ENCODE results near the gene RALGAPA2.

Gene RALGAPA2

GRCh38 chr20:20680991-20681508 is 31.4 kb downstream of the RALGAPA2 start:
- TF ChIP-seq, protein P1, sequence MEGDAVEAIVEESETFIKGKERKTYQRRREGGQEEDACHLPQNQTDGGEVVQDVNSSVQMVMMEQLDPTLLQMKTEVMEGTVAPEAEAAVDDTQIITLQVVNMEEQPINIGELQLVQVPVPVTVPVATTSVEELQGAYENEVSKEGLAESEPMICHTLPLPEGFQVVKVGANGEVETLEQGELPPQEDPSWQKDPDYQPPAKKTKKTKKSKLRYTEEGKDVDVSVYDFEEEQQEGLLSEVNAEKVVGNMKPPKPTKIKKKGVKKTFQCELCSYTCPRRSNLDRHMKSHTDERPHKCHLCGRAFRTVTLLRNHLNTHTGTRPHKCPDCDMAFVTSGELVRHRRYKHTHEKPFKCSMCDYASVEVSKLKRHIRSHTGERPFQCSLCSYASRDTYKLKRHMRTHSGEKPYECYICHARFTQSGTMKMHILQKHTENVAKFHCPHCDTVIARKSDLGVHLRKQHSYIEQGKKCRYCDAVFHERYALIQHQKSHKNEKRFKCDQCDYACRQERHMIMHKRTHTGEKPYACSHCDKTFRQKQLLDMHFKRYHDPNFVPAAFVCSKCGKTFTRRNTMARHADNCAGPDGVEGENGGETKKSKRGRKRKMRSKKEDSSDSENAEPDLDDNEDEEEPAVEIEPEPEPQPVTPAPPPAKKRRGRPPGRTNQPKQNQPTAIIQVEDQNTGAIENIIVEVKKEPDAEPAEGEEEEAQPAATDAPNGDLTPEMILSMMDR (IDR thresholded peaks at IDR 0.05), result no peak

DNA sequence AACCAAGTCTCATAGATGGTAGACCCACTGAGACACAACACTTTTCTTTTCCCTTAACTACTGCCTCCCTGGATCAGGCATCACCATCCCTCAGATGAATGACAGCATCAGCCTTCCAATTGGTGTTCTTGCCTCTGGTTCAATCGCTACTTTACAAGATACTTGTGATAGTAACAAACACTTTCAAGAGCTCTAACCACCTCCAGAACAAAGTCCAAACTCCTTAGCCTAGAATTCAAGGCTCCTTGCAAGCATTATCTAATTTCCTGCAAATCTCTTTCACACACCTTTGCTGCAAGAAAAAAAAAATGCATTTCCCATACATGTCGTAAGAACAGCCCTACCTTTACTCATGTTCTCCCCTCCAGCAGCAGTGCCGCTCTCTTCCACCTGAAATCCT is 33.1 kb downstream of the RALGAPA2 start:
- TF ChIP-seq, protein P1 (IDR thresholded peaks at IDR 0.05), result no peak

GRCh38 chr20:20677186-20677585 is 35.3 kb downstream of the RALGAPA2 start:
- TF ChIP-seq, protein P1 (IDR thresholded peaks at IDR 0.05), result no peak

DNA sequence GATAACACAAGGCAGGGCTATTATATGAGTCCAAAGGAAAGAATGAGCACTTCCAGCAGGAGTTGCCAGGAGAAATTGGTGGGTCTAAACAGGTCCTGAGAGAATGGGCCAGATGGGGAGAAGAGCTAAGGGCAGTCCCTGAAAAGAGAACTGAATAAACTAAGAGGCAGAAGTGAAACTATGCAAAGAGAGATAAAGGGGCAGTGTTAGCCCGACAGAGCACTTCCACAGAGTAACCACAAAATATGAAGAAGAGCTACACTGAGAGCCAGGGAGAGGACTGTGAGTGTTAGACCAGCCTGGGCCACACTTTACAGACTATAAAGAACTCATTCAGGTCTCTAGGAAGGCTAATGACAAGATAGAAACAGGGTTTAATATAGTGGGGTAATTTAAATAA is 43.8 kb downstream of the RALGAPA2 start:
- TF ChIP-seq, protein P1 (IDR thresholded peaks at IDR 0.05), result no peak

DNA sequence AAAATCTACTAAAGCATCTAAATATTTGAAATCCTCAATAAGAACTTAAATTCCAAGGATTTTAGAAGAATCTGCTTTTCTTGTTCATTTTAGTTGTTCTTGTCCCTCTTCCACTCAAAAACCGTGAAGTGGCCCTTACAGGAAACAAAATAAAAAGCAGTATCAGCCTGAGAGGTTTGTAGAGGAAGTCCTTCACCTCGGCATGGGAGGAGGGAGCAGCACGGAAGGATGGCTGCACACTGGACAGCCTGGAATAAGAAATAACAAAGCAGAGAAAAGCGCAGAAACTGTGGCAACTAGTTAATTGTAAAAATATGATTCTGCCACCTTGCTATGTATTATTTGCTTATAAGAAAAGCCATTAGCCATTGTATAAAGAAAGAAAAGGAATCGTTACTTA is 46.1 kb downstream of the RALGAPA2 start:
- TF ChIP-seq, protein P1 (IDR thresholded peaks at IDR 0.05), result no peak

GRCh38 chr20:20665606-20666332 is 46.7 kb downstream of the RALGAPA2 start:
- TF ChIP-seq, protein P1 (IDR thresholded peaks at IDR 0.05), result no peak

- TF ChIP-seq, protein P1 (IDR thresholded peaks at IDR 0.05), result peak; percentile 81
These were observed 47.5 kb downstream of the RALGAPA2 start for GRCh38 chr20:20664795-20665589.

Data from LNCAP (cell line).